Calu3 (cell line): ENCODE data around the gene BCL11A. TPM values are rescaled to one million over a fixed set of nuclear protein-coding genes. Genes with fewer than 3 reads are reported as not detected.

Experiments
- BruUV-seq: library from RNA; stranded (reverse); fragments of 400-500 nt; replicated peaks from 2 replicates; lab custom pipeline; 2021; lab: Mats Ljungman, UMichigan
- CTCF ChIA-PET: fragments of 300-600 bp; sonication (Branson Sonifier 250); formaldehyde crosslinking; loops from one replicate; lab custom pipeline; 2022; ENCODE audit warnings: antibody characterized with exemption; lab: Charles Lee
- DNase-seq: peaks from one replicate; pipeline ENCODE4 v3.0.0; 2022
- H3K27ac Mint-ChIP-seq: one replicate; pipeline ENCODE4 v1.8.0; 2022; ENCODE audit warnings: mixed read lengths; ENCODE audit not compliant: unreplicated experiment
- H3K27me3 Mint-ChIP-seq: one replicate; pipeline ENCODE4 v1.8.0; 2022; ENCODE audit warnings: mixed read lengths; ENCODE audit not compliant: unreplicated experiment
- H3K36me3 Mint-ChIP-seq: one replicate; pipeline ENCODE4 v1.8.0; 2022; ENCODE audit warnings: mild to moderate bottlenecking, moderate library complexity, mixed read lengths; ENCODE audit not compliant: insufficient read depth, unreplicated experiment
- H3K4me1 Mint-ChIP-seq: one replicate; pipeline ENCODE4 v1.8.0; 2022; ENCODE audit warnings: mild to moderate bottlenecking, low read depth, mixed read lengths; ENCODE audit not compliant: unreplicated experiment
- H3K4me3 Mint-ChIP-seq: one replicate; pipeline ENCODE4 v1.8.0; 2022; ENCODE audit warnings: mild to moderate bottlenecking, low read depth, moderate library complexity, mixed read lengths; ENCODE audit not compliant: unreplicated experiment
- H3K9me3 Mint-ChIP-seq: one replicate; pipeline ENCODE4 v1.8.0; 2022; ENCODE audit warnings: low read depth, mixed read lengths; ENCODE audit not compliant: unreplicated experiment
- CTCF ChIP-seq: fragments of 200-600 bp; IDR thresholded peaks from one replicate; pipeline ENCODE4 v1.8.0; 2022; ENCODE audit warnings: antibody characterized with exemption; ENCODE audit not compliant: unreplicated experiment
- intact Hi-C: fragments of 100-400 bp; cut with micrococcal nuclease; formaldehyde crosslinking; loops from one replicate; pipeline ENCODE4 v1.10.0; 2022; ENCODE audit not compliant: unreplicated experiment
- total RNA-seq: library from RNA; stranded (reverse); gene quantifications from 2 replicates; pipeline ENCODE4 v1.2.3, GENCODE V29; 2022

Gene BCL11A
- total RNA-seq, 1 experiment from 2014 or later: 8.5 TPM

- peaks cover 56% of the 10 kb centered on the region for H3K27me3 Mint-ChIP-seq
- CTCF ChIA-PET: interaction anchor here (1.1 kb wide), 1 partner anchor 20 kb away, joined by 3 read pairs; no protein-coding TSS in a partner anchor
Observed at GRCh38 chr2:60577682-60578283, 24.3 kb upstream of the BCL11A start.

GRCh38 chr2:60573251-60573650 is 19.8 kb upstream of the BCL11A start:
- no peak for DNase-seq
- CTCF ChIA-PET: interaction anchor here (0.6 kb wide), 1 partner anchor 1117 kb away, joined by 3 read pairs; no protein-coding TSS in a partner anchor
- H3K4me3 Mint-ChIP-seq: no peak overlapping the region
- H3K36me3 Mint-ChIP-seq: no peaks in the 10 kb centered on the region
- peaks cover 30% of the 10 kb centered on the region for H3K27me3 Mint-ChIP-seq
- TF ChIP-seq CTCF: no peak
- no peaks in the 10 kb centered on the region for H3K9me3 Mint-ChIP-seq
- H3K27ac Mint-ChIP-seq: no peak overlapping the region
- H3K4me1 Mint-ChIP-seq: no peaks in the 10 kb centered on the region
- intact Hi-C loops: no loop called here
- BruUV-seq: no TSS peak

More at GRCh38 chr2:60577682-60578283, 24.3 kb upstream of the BCL11A start:
- Mint-ChIP-seq H3K4me3 (no peak overlapping the region), H3K36me3 (no peaks in the 10 kb centered on the region), H3K27ac (no peak overlapping the region), H3K4me1 (no peaks in the 10 kb centered on the region), H3K9me3 (no peaks in the 10 kb centered on the region)
- BruUV-seq: no TSS peak
- intact Hi-C loops: loop anchor here (2.0 kb wide), 1 partner anchor 47 kb away; no protein-coding TSS in a partner anchor
- TF ChIP-seq CTCF: no peak
- no peak for DNase-seq

- BruUV-seq: no TSS peak
- Mint-ChIP-seq H3K9me3 (no peaks in the 10 kb centered on the region), H3K4me3 (no peak overlapping the region), H3K27ac (no peak overlapping the region), H3K4me1 (no peaks in the 10 kb centered on the region), H3K27me3 (peaks cover 29% of the 10 kb centered on the region), H3K36me3 (no peaks in the 10 kb centered on the region)
- CTCF ChIA-PET: interaction anchor here (0.7 to 2.4 kb wide), 3 partner anchors 9 to 1404 kb away, joined by 4 to 11 read pairs (median 4); no protein-coding TSS in a partner anchor
- intact Hi-C loops: no loop called here
- TF ChIP-seq CTCF: no peak
- DNase-seq: no peak
Observed at GRCh38 chr2:60570251-60570650, 16.8 kb upstream of the BCL11A start.

- Mint-ChIP-seq H3K4me1 (no peaks in the 10 kb centered on the region), H3K36me3 (no peaks in the 10 kb centered on the region), H3K9me3 (no peaks in the 10 kb centered on the region), H3K27me3 (peaks cover 35% of the 10 kb centered on the region), H3K27ac (no peak overlapping the region), H3K4me3 (no peak overlapping the region)
- BruUV-seq: no TSS peak
- CTCF ChIA-PET: interaction anchor here (0.7 to 2.4 kb wide), 3 partner anchors 12 to 1539 kb away, joined by 3 to 11 read pairs (median 4); no protein-coding TSS in a partner anchor
- no peak for TF ChIP-seq CTCF
- no peak for DNase-seq
- intact Hi-C loops: loop anchor here (5.0 to 10.0 kb wide), 2 partner anchors 1807 to 1995 kb away; no protein-coding TSS in a partner anchor
Observed at GRCh38 chr2:60569680-60570111, 16.2 kb upstream of the BCL11A start.
